GM18505 (cell line): ENCODE results near the gene TNK2.

Experiments used
- ATAC-seq: cut with Tn5 transposase; IDR thresholded peaks from one replicate; pipeline ENCODE4 v1.9.1; 2021; ENCODE audit not compliant: unreplicated experiment
- POLR2A ChIP-seq: IDR thresholded peaks from 4 replicates; pipeline ENCODE4 v1.6.1; 2011; ENCODE audit warnings: borderline replicate concordance; ENCODE audit not compliant: insufficient read depth, insufficient read length; ENCODE audit errors: extremely low read depth

Gene TNK2

DNA sequence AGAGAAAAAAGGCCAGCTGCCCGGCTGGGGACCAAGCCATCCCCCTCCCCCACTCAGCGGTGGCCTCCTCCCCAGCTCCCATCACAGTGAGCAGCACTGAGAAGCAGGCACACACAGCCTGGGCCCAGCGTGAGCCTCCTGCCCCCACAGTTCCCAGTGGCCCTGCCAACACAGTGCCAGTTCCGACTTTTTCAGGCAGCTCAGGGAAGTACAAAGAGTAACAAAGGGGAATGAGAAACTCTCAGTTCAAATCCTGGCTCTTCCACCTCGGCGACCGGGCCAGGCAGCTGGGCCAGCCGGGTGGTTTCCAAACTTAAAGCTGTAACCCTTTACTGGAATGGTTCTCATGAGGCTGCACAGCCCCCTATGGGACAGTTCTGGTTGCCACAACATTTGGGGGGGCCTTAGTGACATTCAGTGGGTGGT lies 18.5 kb downstream of the TNK2 start:
- TF ChIP-seq POLR2A, result no peak
- no peak for ATAC-seq

GRCh38 chr3:195888981-195889869 lies 19.1 kb downstream of the TNK2 start:
- no peak for TF ChIP-seq POLR2A
- no peak for ATAC-seq

- no peak for TF ChIP-seq POLR2A
- no peak for ATAC-seq
These were observed 20.0 kb downstream of the TNK2 start for GRCh38 chr3:195888311-195888761.

DNA sequence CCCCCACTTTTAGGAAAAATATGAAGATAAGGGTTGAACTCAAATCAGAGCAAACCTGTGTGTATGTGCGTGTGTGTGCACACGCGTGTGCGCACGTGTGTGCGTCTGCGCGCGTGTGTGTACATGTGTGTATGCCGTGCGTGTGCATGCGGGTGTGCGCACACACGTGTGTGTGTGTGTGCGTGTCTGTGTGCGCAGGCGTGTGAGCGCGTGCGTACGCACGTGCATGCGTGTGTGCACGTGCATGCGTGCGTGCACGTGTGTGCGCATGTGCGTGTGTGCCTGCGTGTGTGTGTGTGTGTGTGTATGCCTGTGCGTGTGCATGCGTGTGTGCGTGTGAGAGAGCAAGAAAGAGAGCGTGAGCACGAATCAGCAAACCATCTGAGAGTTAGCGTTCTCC lies 20.7 kb downstream of the TNK2 start:
- no peak for TF ChIP-seq POLR2A
- ATAC-seq, result no peak

DNA sequence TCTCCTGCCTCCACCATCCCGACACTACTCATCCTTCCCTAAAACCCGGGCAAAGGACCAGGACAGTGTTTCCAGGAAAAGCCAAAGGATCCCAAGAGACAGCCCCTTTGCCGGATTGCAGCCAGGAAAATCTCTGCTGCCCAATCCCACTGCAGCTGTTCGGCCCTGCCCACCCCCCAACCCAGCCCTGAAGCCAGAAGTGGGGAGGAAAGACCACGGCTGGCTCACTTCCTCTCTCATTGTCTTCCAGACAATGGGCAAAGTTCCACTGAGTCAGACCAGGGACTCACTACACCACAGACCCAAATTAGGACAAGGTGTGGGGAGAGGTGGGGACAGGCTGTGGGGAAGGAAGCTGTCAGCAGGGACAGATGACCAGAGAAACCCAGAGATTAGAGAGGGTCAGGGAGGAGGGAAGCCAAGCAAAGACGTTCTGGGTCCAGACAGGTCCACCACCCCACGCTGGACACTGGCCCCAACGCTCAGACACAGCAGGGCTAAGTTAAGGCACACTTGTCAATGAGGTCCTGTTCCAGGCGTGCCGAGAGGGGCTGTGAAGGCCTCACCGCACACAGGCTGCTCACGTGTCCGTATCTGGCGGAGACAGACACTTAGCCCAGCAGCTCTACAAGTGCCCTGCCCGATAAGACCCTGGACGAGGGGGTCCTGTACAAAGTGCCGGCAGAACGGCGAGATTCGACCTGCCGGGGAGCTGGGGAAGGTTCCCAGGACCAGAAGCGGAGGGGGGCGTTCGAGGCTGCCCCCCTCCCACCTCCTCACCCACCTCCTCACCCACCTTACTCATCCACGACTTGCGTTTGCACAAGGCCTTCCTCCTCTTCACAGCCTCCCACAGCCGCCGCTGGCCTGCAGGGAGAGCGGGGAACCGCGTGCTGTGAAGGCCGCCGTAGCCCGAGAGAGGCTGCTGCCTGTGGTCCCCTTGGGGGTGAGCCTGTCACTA lies 21.9 kb downstream of the TNK2 start:
- TF ChIP-seq POLR2A, result no peak
- no peak for ATAC-seq

DNA sequence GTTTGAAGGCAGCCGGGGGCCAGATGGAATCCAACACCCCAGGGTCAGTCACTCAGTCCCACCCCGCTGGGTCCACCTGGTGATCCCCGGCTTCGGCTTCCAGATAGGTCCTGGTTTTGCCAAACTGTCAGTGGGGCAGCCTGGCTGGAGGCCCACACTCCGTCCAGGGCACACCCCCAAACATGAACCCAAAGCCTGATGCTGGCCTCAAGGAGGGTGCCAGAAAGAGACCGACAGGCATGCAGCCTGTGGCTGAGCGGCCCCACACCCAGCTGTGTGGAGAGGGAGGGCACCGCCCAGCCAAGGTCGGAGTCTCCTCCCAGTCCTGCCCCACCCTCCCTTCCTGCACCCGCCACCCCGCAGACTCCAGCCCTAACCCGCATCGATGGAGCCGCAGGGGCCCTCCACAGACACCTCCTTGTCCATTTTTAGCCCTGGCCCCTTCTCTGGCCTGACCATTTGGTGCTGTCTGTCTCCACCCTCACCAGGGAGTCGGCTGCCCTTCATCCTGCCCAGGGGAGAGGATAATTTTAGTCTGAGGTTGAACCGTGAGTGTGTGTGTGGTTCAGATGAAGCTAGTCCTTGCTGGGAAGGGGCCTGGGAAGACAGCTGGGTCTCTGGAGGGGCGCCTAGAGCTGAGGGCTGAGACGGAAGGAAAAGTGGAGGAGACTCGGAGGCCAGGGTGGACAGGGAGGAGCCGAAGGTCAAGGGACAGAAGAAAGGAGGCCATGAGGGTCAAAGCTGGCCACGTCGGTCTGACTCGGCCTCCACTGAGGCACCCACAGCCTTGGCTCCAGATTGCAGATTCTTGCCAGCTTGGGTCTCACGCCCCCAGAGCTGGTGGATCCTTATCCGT lies 23.1 kb downstream of the TNK2 start:
- ATAC-seq, result no peak
- no peak for TF ChIP-seq POLR2A

- TF ChIP-seq POLR2A, result no peak
- no peak for ATAC-seq
These were observed 23.7 kb downstream of the TNK2 start for GRCh38 chr3:195884691-195885035.

DNA sequence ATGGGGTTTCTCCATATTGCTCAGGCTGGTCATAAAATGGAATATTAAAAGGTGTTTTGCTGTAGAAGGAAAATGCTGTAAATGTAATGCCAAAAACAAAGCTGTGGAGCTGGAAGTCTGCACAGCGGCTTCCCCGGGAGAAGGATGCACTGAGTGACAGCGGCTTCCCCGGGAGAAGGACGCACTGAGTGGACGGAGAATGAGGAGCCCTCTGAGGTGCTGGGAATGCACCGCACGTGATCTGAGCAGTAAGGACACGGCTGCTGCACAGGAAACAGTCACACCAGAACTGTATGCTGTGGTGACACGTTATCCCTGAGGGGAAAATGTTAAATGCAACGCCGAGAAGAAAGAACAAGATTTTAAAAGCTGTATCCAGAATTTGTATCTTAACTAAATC lies 24.6 kb downstream of the TNK2 start:
- ATAC-seq, result no peak

DNA sequence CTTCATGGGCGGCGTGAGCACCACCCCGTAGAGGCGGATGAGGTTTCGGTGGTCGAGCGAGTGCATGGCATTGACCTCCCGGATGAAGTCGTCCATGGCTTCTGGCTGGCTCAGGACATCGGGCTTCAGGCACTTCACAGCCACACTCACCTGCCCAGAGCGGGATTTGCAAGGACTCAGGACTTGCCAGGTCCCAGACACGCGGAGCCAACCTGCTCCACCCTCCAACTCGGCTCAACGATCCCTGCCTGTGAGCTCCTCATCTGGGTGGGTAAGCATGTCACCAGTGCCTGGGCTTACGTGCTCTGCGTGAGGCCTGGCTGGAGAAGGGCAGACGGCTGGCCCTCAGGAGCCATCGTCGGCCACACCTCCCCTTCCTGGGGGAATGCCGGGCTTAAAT lies 25.2 kb downstream of the TNK2 start:
- no peak for TF ChIP-seq POLR2A
- no peak for ATAC-seq

More for the DNA sequence above, 24.6 kb downstream of the TNK2 start:
- no peak for TF ChIP-seq POLR2A

DNA sequence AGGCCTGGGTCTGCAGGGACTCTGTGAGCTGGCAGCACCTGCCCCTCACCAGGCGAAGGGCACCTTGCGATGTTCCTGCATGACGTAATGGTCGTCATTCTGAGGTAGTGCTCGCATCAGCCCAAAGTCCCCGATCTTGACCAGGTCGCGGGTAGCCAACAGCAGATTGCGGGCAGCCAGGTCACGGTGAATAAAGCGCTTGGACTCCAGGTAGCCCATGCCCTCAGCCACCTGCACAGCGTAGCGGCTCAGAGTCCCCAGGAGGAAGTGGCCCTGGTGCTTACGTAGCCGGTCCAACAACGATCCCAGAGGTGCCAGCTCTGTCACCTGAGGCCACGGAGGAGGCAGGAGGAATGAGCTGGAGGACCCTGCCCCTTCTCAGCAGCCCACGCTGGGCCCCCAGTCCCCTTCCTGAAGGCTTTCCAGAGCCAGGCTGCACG lies 26.3 kb downstream of the TNK2 start:
- no peak for ATAC-seq
- no peak for TF ChIP-seq POLR2A

DNA sequence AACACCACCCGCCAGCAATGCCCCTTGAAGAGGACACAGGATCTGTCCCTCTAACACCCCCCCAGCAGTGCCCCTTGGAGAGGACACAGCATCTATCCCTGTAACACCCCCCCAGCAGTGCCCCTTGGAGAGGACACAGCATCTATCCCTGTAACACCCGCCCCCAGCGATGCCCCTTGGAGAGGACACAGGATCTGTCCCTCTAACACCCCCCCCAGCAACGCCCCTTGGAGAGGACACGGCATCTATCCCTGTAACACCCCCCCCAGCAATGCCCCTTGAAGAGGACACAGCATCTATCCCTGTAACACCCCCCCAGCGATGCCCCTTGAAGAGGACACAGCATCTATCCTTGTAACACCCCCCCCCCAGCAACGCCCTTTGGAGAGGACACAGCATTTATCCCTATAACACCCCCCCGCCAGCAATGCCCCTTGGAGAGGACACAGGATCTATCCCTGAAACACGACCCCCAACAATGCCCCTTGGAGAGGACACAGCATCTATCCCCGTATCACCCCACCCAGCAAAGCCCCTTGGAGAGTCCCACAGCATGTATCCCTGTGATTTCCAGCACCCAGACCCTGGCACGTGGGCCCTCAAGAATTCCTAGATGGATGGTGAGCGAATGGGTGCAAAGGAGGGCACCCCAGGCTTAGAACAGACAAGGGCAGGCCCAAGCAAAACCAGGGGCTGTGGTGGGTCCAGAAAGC lies 26.9 kb downstream of the TNK2 start:
- no peak for TF ChIP-seq POLR2A
- no peak for ATAC-seq

DNA sequence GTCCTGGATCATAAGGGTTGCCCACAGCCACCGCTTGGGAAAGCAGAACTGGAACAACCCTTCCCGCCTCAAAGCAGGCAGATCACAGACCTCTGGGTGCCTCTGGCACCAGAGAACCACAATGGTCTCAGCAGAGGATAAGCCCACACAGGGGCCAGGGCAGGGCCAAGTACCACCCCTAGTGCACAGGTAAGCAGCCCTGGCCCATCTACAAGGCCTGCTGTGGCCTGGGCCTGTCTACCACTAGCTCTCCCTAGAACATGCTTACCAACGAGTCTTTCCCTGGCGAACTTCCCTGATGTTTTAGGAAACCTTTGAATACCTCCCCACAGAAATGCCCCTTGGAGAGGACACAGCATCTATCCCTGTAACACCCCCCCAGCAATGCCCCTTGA lies 28.3 kb downstream of the TNK2 start:
- no peak for TF ChIP-seq POLR2A

More for the DNA sequence above, 28.3 kb downstream of the TNK2 start:
- ATAC-seq, result no peak
